Measurements from ENCODE around the gene C1QTNF3. TPM values are rescaled to one million over a fixed set of nuclear protein-coding genes. Genes with fewer than 3 reads are reported as not detected.

C1QTNF3 gene
- total RNA-seq, 1 experiment from 2014 or later = 2.5 TPM

DNA sequence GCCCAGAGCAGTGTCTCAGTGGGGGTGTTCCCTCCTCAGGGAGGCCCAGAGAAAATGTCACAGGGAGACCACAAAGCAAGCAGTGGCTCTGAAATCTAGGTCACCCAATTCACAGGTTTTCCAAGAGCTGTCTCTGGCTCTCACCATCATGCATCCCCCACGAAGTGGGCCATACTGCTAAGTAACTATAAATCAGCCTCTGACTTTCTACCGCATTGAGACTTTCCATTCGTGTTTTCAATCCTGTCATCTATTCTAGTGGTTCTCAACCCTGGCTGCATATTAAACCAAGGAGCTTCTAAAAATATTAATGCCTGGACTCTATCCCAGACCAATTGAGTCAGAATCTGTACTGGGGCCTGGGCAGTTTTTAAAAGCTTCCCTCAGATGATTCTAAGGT lies 2.0 kb upstream of the C1QTNF3 start:
- H3K9me3 ChIP-seq = no peaks in the 10 kb centered on the region
- H3K4me3 ChIP-seq (ENCODE audit: low read depth, low read length) = no peak overlapping the region
- H3K36me3 ChIP-seq (ENCODE audit: control insufficient read depth, insufficient read depth, low read length) = no peaks in the 10 kb centered on the region
- BruUV-seq (replicated peaks) = no TSS peak
- H3K27me3 ChIP-seq (replicated peaks; ENCODE audit: control insufficient read depth, insufficient read depth, low read length) = no peaks in the 10 kb centered on the region
- Mint-ChIP-seq H3K4me3 (ENCODE audit: unreplicated experiment) (no peak overlapping the region), H3K27me3 (ENCODE audit: insufficient read depth, unreplicated experiment) (no peaks in the 10 kb centered on the region), H3K4me1 (ENCODE audit: low read depth, unreplicated experiment) (peaks cover 16% of the 10 kb centered on the region), H3K9me3 (ENCODE audit: unreplicated experiment) (peaks cover 9% of the 10 kb centered on the region), H3K27ac (ENCODE audit: unreplicated experiment) (no peak overlapping the region), H3K36me3 (ENCODE audit: insufficient read depth, unreplicated experiment) (no peaks in the 10 kb centered on the region)
- CTCF ChIA-PET = no interaction called here
- intact Hi-C loops (cut with micrococcal nuclease; ENCODE audit: unreplicated experiment) = no loop called here
- TF ChIP-seq, protein P1, sequence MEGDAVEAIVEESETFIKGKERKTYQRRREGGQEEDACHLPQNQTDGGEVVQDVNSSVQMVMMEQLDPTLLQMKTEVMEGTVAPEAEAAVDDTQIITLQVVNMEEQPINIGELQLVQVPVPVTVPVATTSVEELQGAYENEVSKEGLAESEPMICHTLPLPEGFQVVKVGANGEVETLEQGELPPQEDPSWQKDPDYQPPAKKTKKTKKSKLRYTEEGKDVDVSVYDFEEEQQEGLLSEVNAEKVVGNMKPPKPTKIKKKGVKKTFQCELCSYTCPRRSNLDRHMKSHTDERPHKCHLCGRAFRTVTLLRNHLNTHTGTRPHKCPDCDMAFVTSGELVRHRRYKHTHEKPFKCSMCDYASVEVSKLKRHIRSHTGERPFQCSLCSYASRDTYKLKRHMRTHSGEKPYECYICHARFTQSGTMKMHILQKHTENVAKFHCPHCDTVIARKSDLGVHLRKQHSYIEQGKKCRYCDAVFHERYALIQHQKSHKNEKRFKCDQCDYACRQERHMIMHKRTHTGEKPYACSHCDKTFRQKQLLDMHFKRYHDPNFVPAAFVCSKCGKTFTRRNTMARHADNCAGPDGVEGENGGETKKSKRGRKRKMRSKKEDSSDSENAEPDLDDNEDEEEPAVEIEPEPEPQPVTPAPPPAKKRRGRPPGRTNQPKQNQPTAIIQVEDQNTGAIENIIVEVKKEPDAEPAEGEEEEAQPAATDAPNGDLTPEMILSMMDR (IDR thresholded peaks at IDR 0.05; ENCODE audit: insufficient read depth in 1 of 2, low read depth in 1 of 2, low read length in 1 of 2, severe bottlenecking in 1 of 2, unreplicated experiment in 1 of 2) = no peak
- DNase-seq = no peak
- POLR2A ChIA-PET = no interaction called here
- H3K4me1 ChIP-seq = peaks cover 9% of the 10 kb centered on the region; the same call in 1 of the 2 replicates

DNA sequence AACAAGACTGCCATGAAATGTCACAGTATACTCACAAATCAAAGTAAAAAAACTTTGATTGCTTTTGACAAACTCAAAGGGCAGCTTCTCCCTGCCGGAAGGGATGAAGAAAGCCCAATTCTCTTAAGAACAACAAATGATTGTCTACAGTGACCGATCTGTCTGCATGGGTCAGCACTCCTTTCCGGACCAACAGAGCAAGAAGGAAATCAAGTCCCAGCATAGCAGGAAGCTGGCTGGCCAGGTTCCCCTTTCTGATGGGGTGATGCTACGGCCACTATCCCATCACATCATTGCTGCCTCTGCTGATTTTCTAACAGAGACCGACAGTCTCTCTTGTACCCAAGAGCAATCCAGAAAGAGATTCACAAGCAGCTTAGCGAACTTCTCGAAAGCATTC lies 692 bp downstream of the C1QTNF3 start:
- Histone ChIP-seq H3K9me3 (no peaks in the 10 kb centered on the region), H3K4me3 (ENCODE audit: low read depth, low read length) (no peak overlapping the region), H3K27me3 (replicated peaks; ENCODE audit: control insufficient read depth, insufficient read depth, low read length) (no peaks in the 10 kb centered on the region), H3K4me1 (peaks cover 35% of the 10 kb centered on the region), H3K36me3 (ENCODE audit: control insufficient read depth, insufficient read depth, low read length) (no peaks in the 10 kb centered on the region)
- CTCF ChIA-PET = interaction anchor here (0.9 kb wide), 1 partner anchor 45 kb away, joined by 3 read pairs; no protein-coding TSS in a partner anchor
- no peaks in the 10 kb centered on the region for H3K27me3 Mint-ChIP-seq (ENCODE audit: insufficient read depth, unreplicated experiment)
- BruUV-seq (replicated peaks) = no TSS peak
- H3K4me1 Mint-ChIP-seq (ENCODE audit: low read depth, unreplicated experiment) = peaks cover 36% of the 10 kb centered on the region
- no peaks in the 10 kb centered on the region for H3K36me3 Mint-ChIP-seq (ENCODE audit: insufficient read depth, unreplicated experiment)
- H3K9me3 Mint-ChIP-seq (ENCODE audit: unreplicated experiment) = no peaks in the 10 kb centered on the region
- no peak overlapping the region for H3K27ac Mint-ChIP-seq (ENCODE audit: unreplicated experiment)
- H3K4me3 Mint-ChIP-seq (ENCODE audit: unreplicated experiment) = no peak overlapping the region
- TF ChIP-seq, protein P1 (IDR thresholded peaks at IDR 0.05; ENCODE audit: insufficient read depth in 1 of 2, low read depth in 1 of 2, low read length in 1 of 2, severe bottlenecking in 1 of 2, unreplicated experiment in 1 of 2) = no peak
- POLR2A ChIA-PET = no interaction called here
- intact Hi-C loops (cut with micrococcal nuclease; ENCODE audit: unreplicated experiment) = no loop called here
- DNase-seq = no peak

DNA sequence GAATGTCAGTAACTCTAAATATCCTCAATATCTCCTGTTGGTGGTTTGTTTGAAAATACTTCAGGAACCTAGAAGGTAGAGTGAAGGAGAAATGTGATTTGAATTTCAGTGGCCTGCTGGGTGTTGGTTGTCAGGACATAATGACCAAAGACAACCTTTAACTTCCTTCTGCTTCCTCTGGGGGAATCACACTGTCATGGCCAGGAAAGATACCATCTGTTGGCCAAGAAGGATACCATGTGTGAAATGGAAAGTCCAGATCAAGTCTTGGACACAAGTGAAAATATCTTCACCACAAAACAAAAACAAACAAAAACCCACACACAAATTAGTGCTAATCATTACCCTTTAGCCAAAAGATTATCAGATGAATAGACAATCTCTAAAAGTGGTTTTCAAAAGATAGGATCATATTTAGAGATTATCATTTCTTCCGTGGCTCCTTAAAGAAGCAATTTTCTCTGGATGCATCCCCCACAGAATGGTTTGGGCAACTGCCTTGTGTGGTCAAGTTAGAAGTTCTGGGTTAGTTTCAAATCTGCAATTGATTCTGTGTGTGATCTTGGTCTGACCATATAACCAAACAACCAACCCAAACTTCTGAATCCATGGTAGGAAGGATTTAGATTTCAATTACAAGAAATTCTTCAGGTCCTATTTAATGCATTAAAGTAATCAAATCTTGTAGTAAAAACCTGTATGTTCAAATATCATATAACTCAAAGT lies 1.6 kb downstream of the C1QTNF3 start:
- peaks cover 44% of the 10 kb centered on the region for H3K4me1 ChIP-seq
- H3K27me3 ChIP-seq (replicated peaks; ENCODE audit: control insufficient read depth, insufficient read depth, low read length) = no peaks in the 10 kb centered on the region
- Mint-ChIP-seq H3K4me1 (ENCODE audit: low read depth, unreplicated experiment) (peaks cover 41% of the 10 kb centered on the region), H3K4me3 (ENCODE audit: unreplicated experiment) (no peak overlapping the region), H3K27ac (ENCODE audit: unreplicated experiment) (no peak overlapping the region), H3K36me3 (ENCODE audit: insufficient read depth, unreplicated experiment) (no peaks in the 10 kb centered on the region), H3K9me3 (ENCODE audit: unreplicated experiment) (no peaks in the 10 kb centered on the region), H3K27me3 (ENCODE audit: insufficient read depth, unreplicated experiment) (no peaks in the 10 kb centered on the region)
- no peak for DNase-seq
- no peaks in the 10 kb centered on the region for H3K36me3 ChIP-seq (ENCODE audit: control insufficient read depth, insufficient read depth, low read length)
- ChIA-PET CTCF (no interaction called here), POLR2A (no interaction called here)
- TF ChIP-seq, protein P1 (IDR thresholded peaks at IDR 0.05; ENCODE audit: insufficient read depth in 1 of 2, low read depth in 1 of 2, low read length in 1 of 2, severe bottlenecking in 1 of 2, unreplicated experiment in 1 of 2) = no peak
- BruUV-seq (replicated peaks) = no TSS peak
- intact Hi-C loops (cut with micrococcal nuclease; ENCODE audit: unreplicated experiment) = no loop called here
- H3K9me3 ChIP-seq = no peaks in the 10 kb centered on the region
- H3K4me3 ChIP-seq (ENCODE audit: low read depth, low read length) = no peak overlapping the region

All from Caco-2 (cell line).